HG02759 (cell line): ENCODE measurements around the gene ARL4C.

Source experiments
- ATAC-seq: cut with Tn5 transposase; IDR thresholded peaks from one replicate; pipeline ENCODE4 v1.9.1; 2021; ENCODE audit warnings: mild to moderate bottlenecking, moderate library complexity; ENCODE audit not compliant: unreplicated experiment

Gene ARL4C

GRCh38 chr2:234500394-234501006 is 3.6 kb upstream of the ARL4C start:
- ATAC-seq, result peak; percentile 29

DNA sequence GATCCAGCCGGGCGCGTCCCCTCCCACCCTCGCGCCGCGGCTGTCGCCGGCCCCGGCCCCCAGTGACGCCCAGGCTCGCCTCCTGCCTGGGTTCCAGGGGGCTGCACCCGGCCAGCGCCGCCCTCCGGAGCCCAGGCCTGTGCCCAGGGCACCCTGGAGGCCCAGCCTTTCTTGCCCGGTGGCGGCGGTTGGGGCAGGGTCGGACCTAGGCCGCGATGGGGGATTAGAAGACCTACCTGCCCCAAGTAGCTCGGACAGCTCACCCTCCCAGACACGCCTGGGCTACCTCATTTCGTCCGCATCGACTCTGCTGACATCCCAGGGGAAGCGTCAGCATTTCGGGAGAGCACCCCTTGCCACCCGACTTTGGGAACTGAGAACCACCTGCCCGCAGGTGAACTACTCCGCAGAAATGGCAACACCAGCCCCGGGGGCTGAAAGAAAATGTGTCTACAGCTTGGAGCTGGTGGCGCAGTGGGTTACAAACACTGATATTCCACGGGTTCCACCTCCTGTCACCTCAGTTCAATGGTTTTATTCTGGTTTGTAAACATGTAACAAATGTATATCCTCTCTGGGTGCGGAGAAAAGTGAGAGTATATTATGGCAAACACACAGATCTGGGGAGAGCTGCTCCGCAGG is 834 bp upstream of the ARL4C start:
- ATAC-seq, result no peak

- peak; percentile 61 for ATAC-seq
Measured at GRCh38 chr2:234496055-234496834, 636 bp downstream of the ARL4C start.

DNA sequence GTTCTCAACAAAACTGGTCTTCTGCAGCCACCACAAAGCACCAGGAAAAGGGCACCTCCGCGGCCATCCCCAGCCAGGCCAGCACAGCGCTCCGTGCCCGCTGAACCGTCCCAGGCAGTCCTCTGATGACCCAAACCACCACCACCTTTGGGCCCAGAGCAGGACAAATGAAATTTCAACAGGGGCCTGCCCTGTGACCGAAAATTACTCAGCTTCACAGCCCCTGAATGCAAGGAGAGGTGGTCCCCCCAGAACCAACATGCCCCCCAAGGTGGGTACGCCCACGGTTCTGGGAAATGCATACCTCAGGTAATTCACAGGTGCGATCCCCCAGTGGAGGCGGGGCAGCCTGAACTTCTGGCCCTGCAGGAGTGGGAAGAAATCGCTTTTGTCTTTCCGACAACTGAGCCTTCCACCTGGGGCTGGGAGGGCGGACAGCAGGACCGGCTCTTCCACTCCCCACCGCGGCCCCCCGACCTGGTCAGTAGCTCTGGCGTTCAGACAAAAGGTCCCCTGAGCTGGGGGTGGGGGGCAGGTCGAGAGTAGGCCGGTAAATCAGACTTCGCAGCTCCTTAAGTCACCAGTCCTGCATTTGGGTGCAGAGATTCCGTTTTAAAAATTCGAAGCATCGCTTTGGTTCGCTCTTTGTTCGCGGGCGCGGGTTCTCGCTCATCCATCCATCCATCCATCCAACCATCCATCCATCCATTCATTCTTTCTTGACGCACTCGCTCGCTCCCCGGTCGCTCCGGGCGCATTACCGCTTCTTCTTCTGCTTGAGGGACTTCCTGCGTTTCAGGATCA is 1.4 kb downstream of the ARL4C start:
- no peak for ATAC-seq

GRCh38 chr2:234494361-234495250 is 2.3 kb downstream of the ARL4C start:
- no peak for ATAC-seq

DNA sequence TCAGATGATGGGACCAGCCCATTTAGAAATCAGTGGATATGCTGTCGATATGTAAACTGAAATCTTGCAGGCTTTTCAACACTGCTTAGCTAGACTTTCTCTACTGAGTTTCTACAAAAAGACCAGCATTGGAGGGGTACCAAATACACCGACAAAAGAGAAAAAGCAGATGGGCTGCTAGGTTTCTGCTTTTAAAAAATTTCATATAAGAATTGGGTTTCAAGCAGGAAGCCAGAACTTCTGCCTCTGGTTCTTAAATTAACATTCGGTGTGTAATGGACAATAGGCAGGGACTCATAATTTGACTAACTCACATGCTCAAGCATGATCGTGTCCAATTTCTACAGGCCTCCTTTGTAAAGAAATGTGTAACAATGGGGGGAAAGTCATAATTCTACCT is 3.1 kb downstream of the ARL4C start:
- ATAC-seq, result no peak

DNA sequence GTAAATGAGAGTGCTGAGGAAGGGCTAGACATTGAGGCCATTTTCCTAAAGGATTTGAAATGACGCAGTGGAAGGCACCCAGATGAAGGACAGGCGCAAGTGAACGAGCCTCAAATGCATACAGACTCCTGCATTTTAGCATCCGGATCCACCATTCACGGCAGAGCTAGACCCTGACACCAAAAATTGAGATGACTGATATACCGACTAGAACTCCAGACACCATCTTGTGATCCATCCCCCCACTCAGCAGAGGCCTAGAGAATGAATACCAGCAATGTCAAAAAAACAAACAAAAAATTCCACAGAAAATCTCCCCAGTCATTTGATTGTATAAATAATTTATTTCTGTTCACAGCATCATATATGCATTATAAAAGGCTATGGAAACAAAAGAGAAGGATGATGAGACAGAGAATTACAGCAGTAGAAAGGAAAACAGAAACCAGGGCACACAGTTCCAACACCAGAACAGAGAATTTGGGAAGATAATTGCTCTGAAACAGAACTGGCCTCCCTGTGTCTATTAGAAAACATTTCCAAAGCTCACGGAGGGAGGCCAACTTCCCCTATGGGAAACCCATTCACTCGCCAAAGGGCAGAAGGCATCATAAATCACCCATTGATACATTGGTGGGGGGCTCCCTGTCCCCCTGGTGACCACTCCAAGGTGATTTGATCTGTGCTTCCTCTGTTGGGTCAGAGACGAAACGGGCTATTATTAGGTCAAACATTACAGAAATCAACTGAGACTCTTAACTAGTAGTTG is 4.0 kb downstream of the ARL4C start:
- ATAC-seq, result no peak

GRCh38 chr2:234491897-234492296 is 5.0 kb downstream of the ARL4C start:
- ATAC-seq, result no peak

DNA sequence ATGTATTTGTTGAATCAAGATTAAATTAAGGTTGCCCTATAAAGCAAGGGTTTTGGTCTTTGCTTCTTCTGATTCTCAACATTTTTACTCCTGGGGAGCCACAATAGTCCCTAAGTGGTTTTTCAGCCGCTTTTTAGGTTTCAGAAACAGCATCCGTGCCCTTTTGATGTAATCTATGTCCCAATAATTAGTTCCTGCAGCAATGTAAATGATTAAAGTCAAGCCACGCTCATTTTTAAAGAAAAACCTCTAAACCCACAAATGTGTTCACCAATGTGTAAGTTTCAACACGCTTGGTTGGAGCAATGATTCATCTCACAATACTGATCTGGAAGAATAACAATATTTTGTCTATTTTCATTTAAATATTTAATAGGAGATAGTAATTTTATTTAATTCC is 5.6 kb downstream of the ARL4C start:
- no peak for ATAC-seq

DNA sequence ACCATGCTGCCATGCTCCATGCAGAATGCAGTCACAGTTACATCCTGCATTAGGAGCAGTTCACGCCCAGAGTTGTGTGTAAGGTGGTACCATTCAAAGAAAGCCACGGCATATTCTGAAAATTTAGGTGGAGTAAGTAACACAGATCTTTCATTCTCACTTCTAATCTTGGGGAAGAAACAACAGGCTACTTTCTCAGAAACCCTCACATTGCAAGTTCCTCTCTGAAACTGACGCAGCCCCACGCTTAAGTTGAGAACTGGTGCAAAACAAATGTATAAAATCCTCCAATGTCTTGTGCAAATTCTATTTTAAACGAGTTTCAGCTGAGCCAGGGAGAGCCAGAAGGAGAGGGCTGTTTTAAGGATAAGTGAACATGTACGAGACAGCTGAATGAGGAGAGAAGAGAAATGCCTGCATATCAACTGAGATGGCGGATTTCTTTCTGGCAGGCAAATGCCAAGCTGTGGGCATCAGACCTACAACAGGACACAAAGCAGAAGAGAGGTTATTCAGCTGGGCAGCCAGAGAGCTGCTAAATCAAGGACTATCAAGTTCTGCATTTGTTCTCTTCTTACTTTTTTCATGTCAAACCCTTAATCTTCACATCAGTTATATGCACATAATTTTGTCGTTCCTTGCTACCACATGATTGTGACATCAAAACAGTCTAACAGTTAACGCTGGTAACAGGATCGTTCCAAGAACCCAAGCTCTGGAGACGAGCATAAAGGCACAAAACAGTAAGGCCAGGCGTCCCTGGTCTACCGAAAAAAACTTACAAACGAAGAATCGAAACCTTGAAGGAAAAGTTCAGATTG is 6.4 kb downstream of the ARL4C start:
- no peak for ATAC-seq

DNA sequence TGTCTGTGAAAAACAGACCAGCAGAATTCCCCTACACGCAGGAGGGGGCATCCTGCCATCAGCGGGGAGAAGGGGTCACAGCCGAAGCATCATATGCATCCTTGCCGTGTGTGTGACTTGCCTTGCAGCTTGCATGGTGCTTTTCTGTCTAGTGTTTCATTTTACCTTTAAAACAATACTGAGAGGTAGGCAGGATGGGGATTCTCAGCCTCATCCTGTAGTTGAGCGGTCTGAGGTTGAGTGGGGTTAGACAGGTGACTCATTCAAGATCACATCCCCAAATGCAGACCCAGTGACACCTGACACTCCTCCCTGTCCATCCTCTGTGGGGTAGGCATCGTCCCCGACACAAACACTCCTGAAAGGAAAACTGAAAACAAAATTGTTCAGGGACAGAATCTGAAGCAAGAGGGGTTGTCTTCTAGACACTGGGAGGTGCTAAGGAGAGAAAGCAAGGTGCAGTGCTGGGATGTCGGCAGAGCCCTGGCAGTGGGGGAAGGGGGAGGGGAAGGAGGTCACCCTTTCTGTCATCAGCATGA is 7.9 kb downstream of the ARL4C start:
- ATAC-seq, result peak; percentile 69

DNA sequence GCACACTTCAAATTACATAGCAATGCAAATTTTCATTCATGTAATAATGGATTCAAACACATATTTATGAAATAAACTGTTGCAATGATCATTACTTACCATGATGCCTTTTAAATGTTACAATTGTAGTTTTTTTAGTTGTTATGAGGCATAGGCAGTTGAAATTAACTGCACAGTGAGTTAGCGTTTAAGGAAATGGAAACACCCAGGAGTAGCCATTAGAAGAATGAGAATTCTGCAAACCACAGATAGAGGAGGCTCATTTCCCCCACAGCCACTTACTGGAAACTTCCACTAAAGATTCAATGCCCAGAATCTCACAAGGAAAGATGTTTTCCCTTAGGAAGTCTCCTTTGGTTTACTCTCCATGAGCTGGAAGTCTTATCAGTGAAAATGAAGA is 8.4 kb downstream of the ARL4C start:
- ATAC-seq, result no peak

DNA sequence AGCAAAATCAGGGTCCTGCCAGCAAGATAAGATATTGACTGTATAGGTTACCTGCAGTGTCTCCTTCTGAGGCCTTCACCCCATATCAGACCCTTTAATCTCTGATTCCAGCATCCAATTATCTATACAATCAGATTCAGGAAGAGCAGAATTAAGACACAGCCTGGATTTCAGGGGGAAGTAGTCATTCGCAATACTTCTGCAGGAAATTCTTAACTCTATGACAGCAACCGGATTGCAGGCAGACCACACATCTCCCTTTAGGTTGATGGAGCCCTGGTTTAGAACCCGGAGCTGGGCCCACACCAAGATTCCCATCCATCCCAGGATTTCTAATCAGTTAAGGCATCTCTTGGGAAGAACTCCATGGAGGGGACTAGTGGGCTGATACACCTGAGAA is 9.5 kb downstream of the ARL4C start:
- no peak for ATAC-seq

DNA sequence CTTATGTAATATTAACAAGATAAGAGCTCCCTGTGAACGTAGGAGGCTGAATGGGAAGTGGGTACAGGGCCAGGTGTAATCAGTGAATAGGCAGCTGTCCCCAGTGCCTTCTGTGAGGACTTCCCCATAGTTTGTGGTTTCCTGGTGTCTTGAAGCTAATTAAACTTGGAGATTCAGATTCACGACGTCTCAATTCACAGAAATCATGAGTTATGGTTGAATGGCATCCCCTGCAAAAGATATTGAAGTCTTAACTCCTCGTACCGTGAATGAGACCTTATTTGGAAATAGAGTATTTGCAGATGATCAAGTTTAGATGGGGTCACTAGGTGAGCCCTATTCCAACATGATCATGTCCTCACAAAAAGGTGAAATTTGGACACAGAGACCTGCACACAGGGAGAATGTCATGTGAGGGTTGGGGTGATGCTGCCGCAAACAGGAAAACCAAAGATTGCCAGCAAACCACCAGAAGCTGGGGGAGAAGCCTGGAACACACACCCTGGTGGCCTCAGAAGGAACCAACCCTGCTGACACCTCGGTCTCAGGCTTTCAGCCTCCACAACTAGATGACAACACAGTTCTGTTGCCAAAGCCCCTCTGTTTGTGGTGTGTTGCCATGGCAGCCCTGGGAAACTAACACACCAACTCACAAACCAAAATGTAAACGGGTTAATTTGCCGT is 13.2 kb downstream of the ARL4C start:
- peak; percentile 62 for ATAC-seq

DNA sequence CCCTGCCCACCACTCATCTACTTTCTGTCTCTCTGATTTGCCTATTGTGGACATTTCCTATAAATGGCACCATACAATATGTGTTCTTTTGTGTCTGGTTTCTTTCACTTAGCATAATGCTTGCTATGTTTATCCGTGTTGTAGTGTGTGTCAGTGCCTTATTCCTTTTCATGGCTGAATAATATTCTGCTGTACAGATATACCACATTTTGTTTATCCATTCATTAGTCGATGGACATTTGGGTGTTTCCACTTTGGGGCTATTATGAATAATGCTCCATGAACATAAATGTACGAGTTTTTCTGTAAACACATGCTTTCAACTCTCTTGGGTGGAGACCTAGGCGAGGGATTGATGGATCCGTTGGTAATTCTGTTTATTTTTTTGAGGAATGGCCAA is 15.6 kb downstream of the ARL4C start:
- ATAC-seq, result no peak

- no peak for ATAC-seq
Measured at GRCh38 chr2:234480337-234480736, 16.5 kb downstream of the ARL4C start.

DNA sequence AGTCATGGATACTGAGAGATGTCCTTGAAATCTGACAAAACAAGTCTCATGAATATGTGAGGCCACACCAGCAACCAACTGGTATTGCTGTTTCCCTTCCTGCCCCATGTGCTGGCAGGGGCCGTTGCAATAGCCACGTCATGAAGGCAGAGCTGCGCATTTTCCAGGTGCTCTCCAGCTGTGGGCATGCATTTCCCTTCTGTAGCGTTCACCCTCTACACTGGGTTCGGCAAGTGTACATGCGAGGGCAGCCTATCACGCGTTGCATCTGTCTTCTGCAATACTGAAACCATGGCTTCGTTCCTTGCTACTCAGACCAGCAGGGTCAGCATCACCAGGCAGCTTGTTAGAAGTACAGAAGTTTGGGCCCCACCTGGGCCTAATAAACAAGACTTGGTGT is 17.4 kb downstream of the ARL4C start:
- no peak for ATAC-seq
